Fibroblast of mammary gland (primary cell): ENCODE results near the gene ACVR2A.

Experiments
- DNase-seq: peaks from one replicate; pipeline ENCODE4 v3.0.0-alpha.2; 2010; ENCODE audit warnings: low read depth
- H3K4me3 ChIP-seq: 2 replicates; pipeline ENCODE4 v1.5.1; 2011; ENCODE audit warnings: low read depth, mild to moderate bottlenecking, low read length, moderate library complexity; ENCODE audit not compliant: control insufficient read depth
- TF ChIP-seq, protein P1 (sequence below): conservative IDR thresholded peaks from 2 replicates; pipeline ENCODE4 v1.5.1; 2011; ENCODE audit warnings: low read depth, low read length, inconsistent platforms; ENCODE audit not compliant: control insufficient read depth, insufficient read depth

The ACVR2A gene

DNA sequence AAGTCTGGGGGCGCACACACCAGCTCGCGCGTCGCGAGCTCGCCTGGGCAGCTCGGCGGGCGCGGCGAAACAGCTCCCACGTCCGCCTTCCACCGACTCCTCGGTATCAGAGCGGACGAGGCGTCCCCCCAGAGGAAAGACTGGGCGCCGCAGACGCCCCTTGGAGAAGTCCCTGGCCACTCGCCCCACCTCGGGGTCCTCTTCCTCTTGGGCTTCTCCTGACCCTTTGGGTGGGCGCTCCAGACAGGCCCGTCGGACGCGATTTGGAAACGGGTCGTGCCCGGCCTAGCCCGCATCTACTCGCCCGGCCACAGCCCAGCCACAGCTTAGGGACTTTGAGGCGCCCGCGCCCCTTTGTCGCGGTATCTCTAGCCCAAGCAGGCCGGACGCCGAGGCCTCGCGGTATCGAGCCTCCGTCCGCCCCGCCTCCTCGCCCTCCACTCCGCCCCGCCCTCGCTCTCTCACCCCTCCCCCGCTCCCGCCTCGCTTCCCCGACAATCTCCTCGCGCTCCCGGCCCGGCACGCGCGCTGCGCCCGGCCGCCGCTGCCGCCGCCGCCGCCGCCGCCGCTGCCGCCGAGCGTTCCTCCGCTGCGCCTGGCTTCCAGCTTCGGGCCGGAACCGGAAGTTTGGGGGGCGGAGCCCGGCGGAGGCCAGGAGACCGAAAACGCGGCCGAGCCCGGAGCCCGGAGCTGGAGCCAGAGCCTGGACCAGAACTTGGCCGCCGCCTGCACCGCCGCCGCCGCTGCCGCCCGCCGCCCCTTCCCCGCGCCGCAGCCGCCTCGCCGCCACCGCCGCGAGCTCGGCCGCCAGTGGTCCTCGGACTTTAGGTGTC, 749 bp upstream of the ACVR2A start:
- peak; percentile 83 for DNase-seq
- TF ChIP-seq, protein P1, sequence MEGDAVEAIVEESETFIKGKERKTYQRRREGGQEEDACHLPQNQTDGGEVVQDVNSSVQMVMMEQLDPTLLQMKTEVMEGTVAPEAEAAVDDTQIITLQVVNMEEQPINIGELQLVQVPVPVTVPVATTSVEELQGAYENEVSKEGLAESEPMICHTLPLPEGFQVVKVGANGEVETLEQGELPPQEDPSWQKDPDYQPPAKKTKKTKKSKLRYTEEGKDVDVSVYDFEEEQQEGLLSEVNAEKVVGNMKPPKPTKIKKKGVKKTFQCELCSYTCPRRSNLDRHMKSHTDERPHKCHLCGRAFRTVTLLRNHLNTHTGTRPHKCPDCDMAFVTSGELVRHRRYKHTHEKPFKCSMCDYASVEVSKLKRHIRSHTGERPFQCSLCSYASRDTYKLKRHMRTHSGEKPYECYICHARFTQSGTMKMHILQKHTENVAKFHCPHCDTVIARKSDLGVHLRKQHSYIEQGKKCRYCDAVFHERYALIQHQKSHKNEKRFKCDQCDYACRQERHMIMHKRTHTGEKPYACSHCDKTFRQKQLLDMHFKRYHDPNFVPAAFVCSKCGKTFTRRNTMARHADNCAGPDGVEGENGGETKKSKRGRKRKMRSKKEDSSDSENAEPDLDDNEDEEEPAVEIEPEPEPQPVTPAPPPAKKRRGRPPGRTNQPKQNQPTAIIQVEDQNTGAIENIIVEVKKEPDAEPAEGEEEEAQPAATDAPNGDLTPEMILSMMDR, result no peak
- H3K4me3 ChIP-seq, result peak overlapping the region; percentile 81

DNA sequence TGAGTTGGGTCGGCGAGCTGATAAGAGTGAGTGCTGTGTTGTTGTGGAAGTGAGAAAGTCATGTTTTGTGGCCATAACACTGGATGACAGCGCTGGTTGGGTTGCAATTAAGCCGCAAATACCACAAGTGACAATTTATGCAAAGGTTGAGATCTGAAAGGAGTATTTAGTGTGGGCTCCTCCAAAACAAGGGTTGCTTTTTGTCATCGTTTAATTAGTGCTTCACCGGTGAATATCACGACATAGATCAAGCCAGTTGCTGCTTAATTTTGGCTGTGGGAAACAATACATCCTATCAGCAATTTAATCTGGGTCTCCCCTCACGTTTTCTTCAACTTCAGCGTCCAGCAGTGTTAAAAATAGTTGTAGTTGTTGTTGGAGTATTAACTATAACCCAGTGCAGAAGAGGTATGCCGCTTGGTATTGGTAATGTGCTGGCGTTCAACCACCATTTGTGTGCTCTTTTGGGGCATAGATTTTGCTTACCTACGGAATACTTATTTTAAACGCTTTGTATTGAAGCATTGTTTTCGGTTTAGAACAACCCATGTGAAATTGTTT, 662 bp downstream of the ACVR2A start:
- TF ChIP-seq, protein P1, result no peak
- H3K4me3 ChIP-seq, result peak overlapping the region; percentile 81
- peak; percentile 20 for DNase-seq

DNA sequence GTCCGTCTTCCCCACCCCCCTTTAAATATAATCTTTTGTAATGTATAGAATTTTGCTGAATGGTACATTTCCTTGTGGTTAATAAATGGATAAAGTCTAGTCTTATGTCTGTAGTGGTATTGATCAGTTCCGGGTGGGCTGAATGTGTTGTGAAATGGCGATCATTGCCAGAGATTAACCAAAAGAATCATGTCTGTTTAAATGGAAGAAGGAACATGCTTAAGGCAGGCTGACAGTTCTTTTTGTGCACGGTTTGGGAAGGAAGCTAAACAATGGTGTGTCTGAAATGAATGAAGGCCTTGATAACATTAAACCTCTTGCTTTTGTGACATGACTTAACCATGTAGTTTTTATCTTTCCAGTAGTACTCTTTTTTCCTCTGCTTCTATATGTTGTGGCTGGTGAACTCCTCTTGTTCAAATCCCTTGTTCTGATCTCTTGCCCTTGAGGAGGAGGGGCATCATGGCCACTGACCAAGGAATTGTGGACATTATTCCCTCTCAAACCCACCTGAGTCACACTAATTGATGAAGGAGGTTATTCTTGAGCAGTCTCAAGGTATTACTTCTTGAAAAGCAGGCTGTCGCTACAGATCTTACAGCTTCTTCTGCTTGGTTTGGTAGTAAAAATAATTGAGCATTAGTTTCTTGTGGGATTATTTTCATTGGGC, 1.7 kb downstream of the ACVR2A start:
- TF ChIP-seq, protein P1, result no peak
- no peak for DNase-seq
- H3K4me3 ChIP-seq, result peak overlapping the region; percentile 81

DNA sequence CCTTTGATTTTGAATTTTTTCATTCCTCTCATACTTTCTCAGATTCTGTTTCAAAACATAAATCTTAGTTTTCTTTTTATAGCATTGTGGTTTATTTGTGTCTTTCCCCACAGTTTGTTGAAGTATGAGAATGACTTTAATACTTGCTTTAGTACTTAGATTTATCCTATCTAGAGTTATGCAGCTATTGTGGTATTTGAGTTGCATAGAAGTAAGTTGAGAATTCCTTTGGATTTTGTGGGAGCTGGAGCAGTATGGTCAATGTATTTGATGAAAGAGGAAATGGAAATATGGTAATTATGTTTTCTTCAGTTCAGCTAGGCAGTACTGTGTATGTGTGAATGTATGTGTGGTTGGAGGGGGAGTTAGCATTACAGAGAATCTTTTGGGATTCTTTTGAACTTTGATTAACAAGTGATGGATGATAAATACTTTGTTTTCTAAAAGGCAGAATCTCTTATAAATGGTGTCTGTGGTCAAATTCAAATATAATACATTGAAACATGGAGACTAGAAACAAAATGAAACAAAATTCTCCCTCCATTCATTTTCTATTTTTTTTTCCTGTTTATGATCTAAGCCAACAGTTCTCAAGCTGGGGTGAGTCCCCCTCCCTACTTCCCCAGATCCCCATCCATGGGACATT, 3.0 kb downstream of the ACVR2A start:
- H3K4me3 ChIP-seq, result no peak overlapping the region
- TF ChIP-seq, protein P1, result no peak
- DNase-seq, result no peak

DNA sequence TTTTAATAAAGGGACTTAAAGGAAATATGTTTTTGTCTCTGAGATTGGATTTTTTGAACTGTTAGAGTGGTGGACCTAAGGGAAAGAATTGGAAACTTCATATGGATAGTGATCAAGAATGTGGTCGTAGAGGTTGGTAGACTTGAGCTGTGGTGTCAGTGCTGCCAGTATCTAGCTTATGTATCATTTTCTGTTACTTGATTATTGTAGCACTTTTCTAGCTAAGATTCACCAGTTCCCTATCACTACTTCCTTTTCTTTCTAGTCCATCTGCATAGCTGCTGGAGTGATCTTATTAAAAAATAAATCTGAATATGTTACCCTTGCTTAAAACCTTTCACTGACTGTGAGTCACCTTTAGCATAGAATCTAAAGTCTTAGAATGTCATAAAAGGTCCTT, 6.0 kb downstream of the ACVR2A start:
- no peak for DNase-seq
- TF ChIP-seq, protein P1, result no peak
- H3K4me3 ChIP-seq, result no peak overlapping the region

DNA sequence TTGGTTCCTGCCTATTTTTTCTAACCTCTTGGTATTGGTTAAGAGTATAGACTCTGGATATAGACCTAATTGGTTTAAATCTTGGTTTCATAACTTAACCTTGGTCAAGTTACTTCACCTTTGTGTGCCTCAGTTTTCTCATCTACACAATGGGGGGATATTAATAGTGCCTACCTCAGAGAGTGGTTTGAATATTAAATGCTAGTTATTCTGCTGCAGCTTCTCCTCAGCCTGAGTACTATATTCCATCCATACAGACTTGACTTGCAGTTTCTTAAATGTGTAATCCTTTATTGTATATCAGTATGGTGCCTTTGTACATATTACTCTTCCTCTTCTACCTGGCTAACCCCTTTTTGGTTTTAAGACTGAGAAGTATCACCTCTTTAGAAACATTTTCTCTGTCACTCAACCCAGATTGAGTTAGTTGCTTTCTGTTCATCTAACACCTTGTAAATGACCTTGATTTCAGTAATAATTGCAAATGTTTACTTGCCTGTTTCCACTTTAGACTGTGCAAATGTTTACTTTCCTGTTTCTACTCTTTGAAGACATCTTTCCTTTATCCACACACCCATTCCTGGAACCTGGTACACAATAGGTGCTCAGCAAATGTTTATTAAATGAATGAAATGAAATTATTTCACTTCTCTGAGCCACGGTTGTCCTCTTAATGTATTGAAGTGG, 6.6 kb downstream of the ACVR2A start:
- no peak overlapping the region for H3K4me3 ChIP-seq
- TF ChIP-seq, protein P1, result no peak
- no peak for DNase-seq
